ENCODE results near the gene ADI1. TPM values are rescaled to one million over a fixed set of nuclear protein-coding genes. Genes with fewer than 3 reads are reported as not detected.

Gene ADI1
- total RNA-seq, 4 donors from 2014 or later, result 61.9 to 106 (median 82.9) TPM

GRCh38 chr2:3460156-3460555 is 59.2 kb downstream of the ADI1 start:
- Histone ChIP-seq H3K4me1 (peaks cover 0 to 8% (median 0%) of the 10 kb centered on the region in 3 donors), H3K9me3 (no peaks in the 10 kb centered on the region), H3K36me3 (peaks cover 0 to 91% of the 10 kb centered on the region in 2 donors), H3K4me3 (no peak overlapping the region), H3K27ac (no peak overlapping the region), H3K27me3 (no peaks in the 10 kb centered on the region)
- WGBS, 2 donors (ENCODE audit: low coverage in 1 of 2), result 76% methylated on average over 8 of the region's 11 CpGs; no CpG with 5 or more reads in 1 of the 2 donors
- no peak for ATAC-seq
- TF ChIP-seq, protein P1, sequence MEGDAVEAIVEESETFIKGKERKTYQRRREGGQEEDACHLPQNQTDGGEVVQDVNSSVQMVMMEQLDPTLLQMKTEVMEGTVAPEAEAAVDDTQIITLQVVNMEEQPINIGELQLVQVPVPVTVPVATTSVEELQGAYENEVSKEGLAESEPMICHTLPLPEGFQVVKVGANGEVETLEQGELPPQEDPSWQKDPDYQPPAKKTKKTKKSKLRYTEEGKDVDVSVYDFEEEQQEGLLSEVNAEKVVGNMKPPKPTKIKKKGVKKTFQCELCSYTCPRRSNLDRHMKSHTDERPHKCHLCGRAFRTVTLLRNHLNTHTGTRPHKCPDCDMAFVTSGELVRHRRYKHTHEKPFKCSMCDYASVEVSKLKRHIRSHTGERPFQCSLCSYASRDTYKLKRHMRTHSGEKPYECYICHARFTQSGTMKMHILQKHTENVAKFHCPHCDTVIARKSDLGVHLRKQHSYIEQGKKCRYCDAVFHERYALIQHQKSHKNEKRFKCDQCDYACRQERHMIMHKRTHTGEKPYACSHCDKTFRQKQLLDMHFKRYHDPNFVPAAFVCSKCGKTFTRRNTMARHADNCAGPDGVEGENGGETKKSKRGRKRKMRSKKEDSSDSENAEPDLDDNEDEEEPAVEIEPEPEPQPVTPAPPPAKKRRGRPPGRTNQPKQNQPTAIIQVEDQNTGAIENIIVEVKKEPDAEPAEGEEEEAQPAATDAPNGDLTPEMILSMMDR (IDR thresholded peaks at IDR 0.05), result no peak
- TF ChIP-seq POLR2AphosphoS5 (IDR thresholded peaks at IDR 0.05) (no peak), EP300 (IDR thresholded peaks at IDR 0.05) (no peak), POLR2A (IDR thresholded peaks at IDR 0.05) (no peak)

GRCh38 chr2:3459185-3460015 is 59.9 kb downstream of the ADI1 start:
- H3K4me3 ChIP-seq, result no peak overlapping the region
- H3K27me3 ChIP-seq, result no peaks in the 10 kb centered on the region
- no peak for ATAC-seq
- H3K4me1 ChIP-seq, result peaks cover 0 to 8% (median 0%) of the 10 kb centered on the region in 3 donors
- TF ChIP-seq EP300 (IDR thresholded peaks at IDR 0.05) (no peak), POLR2A (IDR thresholded peaks at IDR 0.05) (no peak), POLR2AphosphoS5 (IDR thresholded peaks at IDR 0.05) (no peak)
- TF ChIP-seq, protein P1 (IDR thresholded peaks at IDR 0.05), result no peak
- peaks cover 0 to 91% of the 10 kb centered on the region in 2 donors for H3K36me3 ChIP-seq
- 83% methylated on average over 10 of the region's 25 CpGs; no CpG with 5 or more reads in 1 of the 2 donors for WGBS, 2 donors (ENCODE audit: low coverage in 1 of 2)
- no peak overlapping the region for H3K27ac ChIP-seq
- no peaks in the 10 kb centered on the region for H3K9me3 ChIP-seq

- no peak overlapping the region for H3K4me3 ChIP-seq
- ATAC-seq, result no peak
- WGBS, 2 donors (ENCODE audit: low coverage in 1 of 2), result 77 to 79% methylated on average over 3 to 8 of the region's 10 CpGs
- peaks cover 0 to 8% (median 0%) of the 10 kb centered on the region in 3 donors for H3K4me1 ChIP-seq
- TF ChIP-seq EP300 (IDR thresholded peaks at IDR 0.05) (no peak), POLR2A (IDR thresholded peaks at IDR 0.05) (no peak), POLR2AphosphoS5 (IDR thresholded peaks at IDR 0.05) (no peak)
- TF ChIP-seq, protein P1 (IDR thresholded peaks at IDR 0.05), result no peak
- peaks cover 0 to 85% of the 10 kb centered on the region in 2 donors for H3K36me3 ChIP-seq
- H3K27me3 ChIP-seq, result no peaks in the 10 kb centered on the region
- no peaks in the 10 kb centered on the region for H3K9me3 ChIP-seq
- no peak overlapping the region for H3K27ac ChIP-seq
Measured at GRCh38 chr2:3458396-3459184, 60.7 kb downstream of the ADI1 start.

DNA sequence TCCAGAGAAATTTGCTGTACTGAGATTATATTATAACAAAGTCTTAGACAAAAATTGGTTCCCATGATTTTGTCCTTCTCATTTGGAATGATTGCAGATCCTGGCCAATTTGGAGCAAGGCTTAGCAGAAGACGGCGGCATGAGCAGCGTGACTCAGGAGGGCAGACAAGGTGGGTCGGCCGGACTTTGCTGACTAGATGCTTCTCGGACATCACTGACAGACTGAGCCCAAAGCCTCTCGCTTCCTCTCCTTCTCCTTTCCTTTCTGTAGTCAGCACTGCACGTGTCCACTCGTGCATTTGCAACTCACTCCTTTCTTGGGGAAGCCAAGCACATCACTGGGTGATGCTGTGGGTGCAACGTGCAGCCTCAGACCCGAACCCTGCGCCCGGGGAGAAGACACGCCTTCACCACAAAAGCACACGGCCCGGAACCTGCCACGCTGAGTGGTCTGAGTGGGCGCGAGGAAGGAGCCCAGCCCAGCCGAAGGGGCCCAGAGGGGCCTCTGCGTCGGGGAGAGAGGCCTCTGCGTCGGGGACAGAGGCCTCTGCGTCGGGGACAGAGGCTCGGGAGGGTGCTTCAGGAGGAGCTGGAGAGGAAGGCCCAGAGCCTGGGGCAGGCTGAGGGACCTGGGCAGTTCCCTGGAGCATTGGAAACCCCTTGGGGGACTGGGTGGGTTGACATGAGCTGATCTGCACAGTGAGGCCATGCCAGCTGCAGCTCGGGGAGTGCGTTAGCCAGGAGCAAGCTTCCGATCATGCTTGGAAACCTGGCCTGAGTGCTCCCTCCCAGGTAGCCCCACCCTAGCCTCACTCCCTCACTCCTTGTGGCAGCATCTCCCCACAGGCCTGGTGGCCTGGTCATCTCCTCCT is 61.6 kb downstream of the ADI1 start:
- no peak overlapping the region for H3K27ac ChIP-seq
- H3K4me1 ChIP-seq, result peaks cover 0 to 8% (median 0%) of the 10 kb centered on the region in 3 donors
- no peaks in the 10 kb centered on the region for H3K9me3 ChIP-seq
- ATAC-seq, result no peak
- H3K4me3 ChIP-seq, result no peak overlapping the region
- no peaks in the 10 kb centered on the region for H3K27me3 ChIP-seq
- H3K36me3 ChIP-seq, result peaks cover 0 to 85% of the 10 kb centered on the region in 2 donors
- TF ChIP-seq, protein P1 (IDR thresholded peaks at IDR 0.05), result no peak
- TF ChIP-seq EP300 (IDR thresholded peaks at IDR 0.05) (no peak), POLR2A (IDR thresholded peaks at IDR 0.05) (no peak), POLR2AphosphoS5 (IDR thresholded peaks at IDR 0.05) (no peak)
- 86 to 89% methylated on average over 7 to 15 of the region's 30 CpGs for WGBS, 2 donors (ENCODE audit: low coverage in 1 of 2)

All from gastroesophageal sphincter (tissue), 4 donors.